Measurements from ENCODE around the gene MAGI1. TPM values are rescaled to one million over a fixed set of nuclear protein-coding genes. Genes with fewer than 3 reads are reported as not detected.

MAGI1 gene
- total and polyA plus RNA-seq, 2 donors (not counting 1 experiment from before 2014, with no cell fraction given): 0.10 to 0.22 TPM

GRCh38 chr3:65577843-65578430 lies 460.8 kb downstream of the MAGI1 start:
- H3K9me3 Mint-ChIP-seq (ENCODE audit: insufficient read depth): no peaks in the 10 kb centered on the region
- no peak for TF ChIP-seq CTCF (IDR thresholded peaks at IDR 0.05)
- no peak for TF ChIP-seq EZH2 (IDR thresholded peaks at IDR 0.05; ENCODE audit: borderline replicate concordance, insufficient read depth, low read depth, low read length, poor library complexity, severe bottlenecking)
- CTCF ChIA-PET: no interaction called here
- peaks cover 0 to 2% (median 0%) of the 10 kb centered on the region in 3 donors for H3K9me3 ChIP-seq (ENCODE audit: control extremely low read depth in 1 of 3, control insufficient read depth in 2 of 3, insufficient read depth in 1 of 3, low read length in 2 of 3)
- DNase-seq: no peak
- no peaks in the 10 kb centered on the region for H3K79me2 ChIP-seq (ENCODE audit: control insufficient read depth, insufficient read depth, low read length)
- no peaks in the 10 kb centered on the region for H3K27me3 ChIP-seq (replicated peaks in 1 of 4; ENCODE audit: control extremely low read depth in 1 of 4, control insufficient read depth in 3 of 4, insufficient read depth in 4 of 4, low read length in 3 of 4)
- no peaks in the 10 kb centered on the region for H3K4me1 ChIP-seq (ENCODE audit: control insufficient read depth in 2 of 2, insufficient read depth in 2 of 2, low read length in 2 of 2)
- no peak overlapping the region for H3K27ac ChIP-seq (ENCODE audit: low read length in 2 of 2)
- no peak overlapping the region for H3K9ac ChIP-seq (ENCODE audit: low read length)
- H3K36me3 ChIP-seq (replicated peaks in 1 of 2; ENCODE audit: control extremely low read depth in 1 of 2, control insufficient read depth in 1 of 2, extremely low read depth in 1 of 2, insufficient read depth in 2 of 2, low read length in 1 of 2): no peaks in the 10 kb centered on the region
- no peak overlapping the region for H3K4me2 ChIP-seq (replicated peaks; ENCODE audit: low read depth, low read length, poor library complexity, severe bottlenecking)
- POLR2A ChIA-PET: no interaction called here
- H2AFZ ChIP-seq (ENCODE audit: insufficient read depth, low read depth, low read length, poor library complexity, severe bottlenecking): no peak overlapping the region
- 100% methylated on average over 2 of the region's 8 CpGs for WGBS (ENCODE audit: insufficient coverage)
- no peak for ATAC-seq (ENCODE audit: low read depth)
- H3K4me3 Mint-ChIP-seq: no peak overlapping the region
- H3K4me3 ChIP-seq (ENCODE audit: control extremely low read depth in 1 of 5, extremely low read depth in 1 of 5, insufficient read depth in 1 of 5, low read depth in 2 of 5, low read length in 4 of 5): no peak overlapping the region
- no peaks in the 10 kb centered on the region for H3K4me1 Mint-ChIP-seq
- H3K27me3 Mint-ChIP-seq: no peaks in the 10 kb centered on the region
- intact Hi-C loops (cut with micrococcal nuclease): no loop called here
- H3K27ac Mint-ChIP-seq: no peak overlapping the region
- no peaks in the 10 kb centered on the region for H4K20me1 ChIP-seq (ENCODE audit: control insufficient read depth, insufficient read depth, low read length, poor library complexity, severe bottlenecking)

GRCh38 chr3:65576966-65577365 lies 461.8 kb downstream of the MAGI1 start:
- WGBS (ENCODE audit: insufficient coverage): no CpG with 5 or more reads among the region's 2 CpGs
- ATAC-seq (ENCODE audit: low read depth): no peak
- Histone ChIP-seq H3K79me2 (ENCODE audit: control insufficient read depth, insufficient read depth, low read length) (no peaks in the 10 kb centered on the region), H3K4me3 (ENCODE audit: control extremely low read depth in 1 of 5, extremely low read depth in 1 of 5, insufficient read depth in 1 of 5, low read depth in 2 of 5, low read length in 4 of 5) (no peak overlapping the region), H3K9me3 (ENCODE audit: control extremely low read depth in 1 of 3, control insufficient read depth in 2 of 3, insufficient read depth in 1 of 3, low read length in 2 of 3) (peaks cover 0 to 2% (median 0%) of the 10 kb centered on the region in 3 donors), H3K27me3 (replicated peaks in 1 of 4; ENCODE audit: control extremely low read depth in 1 of 4, control insufficient read depth in 3 of 4, insufficient read depth in 4 of 4, low read length in 3 of 4) (no peaks in the 10 kb centered on the region), H4K20me1 (ENCODE audit: control insufficient read depth, insufficient read depth, low read length, poor library complexity, severe bottlenecking) (no peaks in the 10 kb centered on the region), H3K9ac (ENCODE audit: low read length) (no peak overlapping the region), H3K4me1 (ENCODE audit: control insufficient read depth in 2 of 2, insufficient read depth in 2 of 2, low read length in 2 of 2) (no peaks in the 10 kb centered on the region), H3K36me3 (replicated peaks in 1 of 2; ENCODE audit: control extremely low read depth in 1 of 2, control insufficient read depth in 1 of 2, extremely low read depth in 1 of 2, insufficient read depth in 2 of 2, low read length in 1 of 2) (no peaks in the 10 kb centered on the region), H3K4me2 (replicated peaks; ENCODE audit: low read depth, low read length, poor library complexity, severe bottlenecking) (no peak overlapping the region), H2AFZ (ENCODE audit: insufficient read depth, low read depth, low read length, poor library complexity, severe bottlenecking) (no peak overlapping the region), H3K27ac (ENCODE audit: low read length in 2 of 2) (no peak overlapping the region)
- Mint-ChIP-seq H3K4me1 (no peaks in the 10 kb centered on the region), H3K9me3 (ENCODE audit: insufficient read depth) (no peaks in the 10 kb centered on the region), H3K27ac (no peak overlapping the region), H3K27me3 (no peaks in the 10 kb centered on the region), H3K4me3 (no peak overlapping the region)
- POLR2A ChIA-PET: no interaction called here
- intact Hi-C loops (cut with micrococcal nuclease): no loop called here
- CTCF ChIA-PET: no interaction called here
- TF ChIP-seq EZH2 (IDR thresholded peaks at IDR 0.05; ENCODE audit: borderline replicate concordance, insufficient read depth, low read depth, low read length, poor library complexity, severe bottlenecking): no peak
- TF ChIP-seq CTCF (IDR thresholded peaks at IDR 0.05): no peak
- no peak for DNase-seq
